HL-60 (cell line): ENCODE results near the gene ADPGK.
"Not testable (repeated sequence)": the region's sequence is repeated elsewhere in the genome, so short reads cannot be mapped to it uniquely, and the experiment has no call there.

Source experiments
- DNase-seq, 2 experiments: peaks; one replicate each; pipeline ENCODE4 v3.0.0-alpha.2; 2010 to 2020; ENCODE audit warnings: low read depth in 1 of 2, low spot score in 1 of 2
- H3K27ac ChIP-seq: fragments of 250-450 bp; sonication (Bioruptor Pico); replicated peaks from 2 replicates; pipeline ENCODE4 v1.5.1; 2020; ENCODE audit warnings: mild to moderate bottlenecking, moderate library complexity
- H3K27me3 ChIP-seq: fragments of 250-450 bp; sonication (Bioruptor Pico); 2 replicates; pipeline ENCODE4 v1.5.1; 2021; ENCODE audit warnings: mild to moderate bottlenecking, moderate library complexity; ENCODE audit not compliant: insufficient read depth, poor library complexity, severe bottlenecking
- H3K4me3 ChIP-seq: replicated peaks from 2 replicates; pipeline ENCODE4 v1.5.1; 2011; ENCODE audit warnings: mild to moderate bottlenecking, control low read depth, low read length; ENCODE audit not compliant: insufficient read depth
- GABPA ChIP-seq: IDR thresholded peaks from 2 replicates; pipeline ENCODE4 v1.6.1; 2012; ENCODE audit warnings: low read depth
- POLR2AphosphoS5 ChIP-seq: IDR thresholded peaks from 2 replicates; pipeline ENCODE4 v1.6.1; 2012; ENCODE audit warnings: low read depth
- REST ChIP-seq: IDR thresholded peaks from 2 replicates; pipeline ENCODE4 v1.6.1; 2012; ENCODE audit warnings: low read depth; ENCODE audit not compliant: insufficient replicate concordance
- SPI1 ChIP-seq: IDR thresholded peaks from 2 replicates; pipeline ENCODE4 v1.6.1; 2012; ENCODE audit warnings: low read depth, mild to moderate bottlenecking, borderline replicate concordance
- TF ChIP-seq, protein P1 (sequence below): IDR thresholded peaks from one replicate; pipeline ENCODE4 v1.5.1; 2011; ENCODE audit warnings: low read length, control low read depth, inconsistent platforms; ENCODE audit not compliant: insufficient read depth

ADPGK gene

DNA sequence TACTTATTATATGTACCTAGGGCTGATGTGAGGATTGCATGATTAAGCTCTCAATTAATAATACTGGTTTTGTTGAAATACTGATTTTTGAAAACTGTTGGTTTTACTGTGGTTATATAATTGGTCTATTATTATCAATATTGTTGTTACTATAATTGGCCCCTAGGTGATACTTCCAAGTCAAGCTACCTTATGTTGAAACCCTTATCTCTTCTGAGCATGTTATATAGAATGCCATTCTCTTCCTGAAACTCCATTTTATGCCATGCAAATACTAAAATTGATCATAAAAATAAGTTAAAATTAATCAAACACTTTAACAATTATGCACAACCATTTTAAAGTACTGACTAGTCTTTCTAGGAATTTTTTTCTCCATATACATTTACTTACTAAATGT lies 51.5 kb downstream of the ADPGK start:
- Histone ChIP-seq H3K4me3 (no peak overlapping the region), H3K27me3 (no peaks in the 10 kb centered on the region), H3K27ac (no peak overlapping the region)
- TF ChIP-seq, protein P1, sequence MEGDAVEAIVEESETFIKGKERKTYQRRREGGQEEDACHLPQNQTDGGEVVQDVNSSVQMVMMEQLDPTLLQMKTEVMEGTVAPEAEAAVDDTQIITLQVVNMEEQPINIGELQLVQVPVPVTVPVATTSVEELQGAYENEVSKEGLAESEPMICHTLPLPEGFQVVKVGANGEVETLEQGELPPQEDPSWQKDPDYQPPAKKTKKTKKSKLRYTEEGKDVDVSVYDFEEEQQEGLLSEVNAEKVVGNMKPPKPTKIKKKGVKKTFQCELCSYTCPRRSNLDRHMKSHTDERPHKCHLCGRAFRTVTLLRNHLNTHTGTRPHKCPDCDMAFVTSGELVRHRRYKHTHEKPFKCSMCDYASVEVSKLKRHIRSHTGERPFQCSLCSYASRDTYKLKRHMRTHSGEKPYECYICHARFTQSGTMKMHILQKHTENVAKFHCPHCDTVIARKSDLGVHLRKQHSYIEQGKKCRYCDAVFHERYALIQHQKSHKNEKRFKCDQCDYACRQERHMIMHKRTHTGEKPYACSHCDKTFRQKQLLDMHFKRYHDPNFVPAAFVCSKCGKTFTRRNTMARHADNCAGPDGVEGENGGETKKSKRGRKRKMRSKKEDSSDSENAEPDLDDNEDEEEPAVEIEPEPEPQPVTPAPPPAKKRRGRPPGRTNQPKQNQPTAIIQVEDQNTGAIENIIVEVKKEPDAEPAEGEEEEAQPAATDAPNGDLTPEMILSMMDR, result no peak
- no peak for TF ChIP-seq SPI1
- TF ChIP-seq GABPA, result no peak
- no peak for TF ChIP-seq REST
- no peak for TF ChIP-seq POLR2AphosphoS5
- DNase-seq, result no peak

DNA sequence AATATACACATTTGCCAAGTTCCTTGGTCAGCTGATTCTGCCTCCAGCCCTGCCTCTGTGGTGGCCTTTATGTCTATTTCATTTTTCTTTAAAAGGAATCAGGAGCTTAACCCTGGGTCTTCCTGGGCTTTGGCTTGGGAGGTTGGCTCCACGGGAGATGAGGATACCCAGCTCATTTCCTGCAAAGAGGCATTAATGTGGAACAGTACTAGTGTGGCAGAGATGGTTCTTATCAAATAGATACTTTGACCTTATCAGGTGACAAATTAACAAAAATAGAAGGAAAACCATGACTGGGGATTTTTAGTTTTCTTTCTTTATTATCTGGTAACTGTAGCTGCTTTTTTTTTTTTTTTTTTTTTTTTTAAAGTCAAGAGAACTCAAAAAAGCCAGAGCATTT lies 54.7 kb downstream of the ADPGK start:
- TF ChIP-seq GABPA (no peak), SPI1 (no peak), POLR2AphosphoS5 (no peak), REST (no peak)
- TF ChIP-seq, protein P1, result no peak
- H3K4me3 ChIP-seq, result no peak overlapping the region
- no peak overlapping the region for H3K27ac ChIP-seq
- no peaks in the 10 kb centered on the region for H3K27me3 ChIP-seq
- DNase-seq, result no peak

GRCh38 chr15:72728249-72728648 lies 55.3 kb downstream of the ADPGK start:
- H3K27ac ChIP-seq, DNase-seq: not testable (repeated sequence)

GRCh38 chr15:72727154-72727553 lies 56.4 kb downstream of the ADPGK start:
- Histone ChIP-seq H3K4me3 (no peak overlapping the region), H3K27ac (no peak overlapping the region), H3K27me3 (no peaks in the 10 kb centered on the region)
- DNase-seq, result no peak
- TF ChIP-seq, protein P1, result no peak
- TF ChIP-seq REST, result no peak
- TF ChIP-seq POLR2AphosphoS5, result no peak
- TF ChIP-seq SPI1, result no peak
- no peak for TF ChIP-seq GABPA

More at GRCh38 chr15:72728249-72728648, 55.3 kb downstream of the ADPGK start:
- H3K4me3 ChIP-seq, H3K27me3 ChIP-seq: not testable (repeated sequence)

DNA sequence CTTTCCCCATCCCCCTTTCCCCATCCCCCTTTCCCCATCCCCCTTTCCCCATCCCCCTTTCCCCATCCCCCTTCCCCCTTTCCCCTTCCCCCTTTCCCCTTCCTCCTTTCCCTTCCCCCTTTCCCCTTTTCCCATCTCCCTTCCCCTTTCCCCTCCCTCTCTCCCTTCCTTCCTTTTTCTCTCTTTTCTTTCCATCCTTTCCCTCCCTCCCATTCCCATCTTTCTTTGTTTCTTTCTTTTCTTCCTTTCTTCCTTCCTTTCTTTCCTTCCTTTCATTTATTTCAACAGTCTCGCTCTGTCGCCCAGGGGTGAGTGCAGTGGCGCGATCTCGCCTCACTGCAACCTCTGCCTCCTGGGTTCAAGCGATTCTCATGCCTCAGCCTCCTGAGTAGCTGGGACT lies 57.7 kb downstream of the ADPGK start:
- H3K4me3 ChIP-seq, H3K27ac ChIP-seq, DNase-seq, H3K27me3 ChIP-seq: not testable (repeated sequence)
